H9 (cell line): Measurements from ENCODE around the gene NOCT. TPM values are rescaled to one million over a fixed set of nuclear protein-coding genes. Genes with fewer than 3 reads are reported as not detected.

Source experiments
- DNase-seq: peaks from one replicate; pipeline ENCODE4 v3.0.0-alpha.2; 2017
- H2AFZ ChIP-seq: one replicate; pipeline ENCODE4 v1.6.1; 2013; ENCODE audit warnings: mild to moderate bottlenecking, low read length, control low read depth, moderate library complexity
- H2AK5ac ChIP-seq: 2 replicates; pipeline ENCODE4 v1.6.1; 2013; ENCODE audit warnings: low read length, control low read depth, mixed read lengths; ENCODE audit not compliant: insufficient read length
- H2BK120ac ChIP-seq: one replicate; pipeline ENCODE4 v1.6.1; 2013; ENCODE audit warnings: low read depth, mild to moderate bottlenecking, low read length, control low read depth, inconsistent platforms; ENCODE audit not compliant: poor library complexity, severe bottlenecking
- H2BK12ac ChIP-seq: 2 replicates; pipeline ENCODE4 v1.6.1; 2013; ENCODE audit warnings: low read length, control low read depth, mixed read lengths, low read depth; ENCODE audit not compliant: insufficient read length
- H2BK15ac ChIP-seq: 2 replicates; pipeline ENCODE4 v1.6.1; 2013; ENCODE audit warnings: low read depth, low read length, control low read depth
- H2BK20ac ChIP-seq: one replicate; pipeline ENCODE4 v1.6.1; 2013; ENCODE audit warnings: low read depth, mild to moderate bottlenecking, low read length, control low read depth, inconsistent platforms; ENCODE audit not compliant: poor library complexity, severe bottlenecking
- H2BK5ac ChIP-seq: 2 replicates; pipeline ENCODE4 v1.6.1; 2013; ENCODE audit warnings: low read length, control low read depth, mixed read lengths; ENCODE audit not compliant: insufficient read length
- H3K14ac ChIP-seq: 2 replicates; pipeline ENCODE4 v1.6.1; 2013; ENCODE audit warnings: low read length, control low read depth; ENCODE audit not compliant: insufficient read depth
- H3K18ac ChIP-seq: 2 replicates; pipeline ENCODE4 v1.6.1; 2013; ENCODE audit warnings: low read depth, mild to moderate bottlenecking, mixed read lengths, low read length, control low read depth; ENCODE audit not compliant: insufficient read length
- H3K23ac ChIP-seq: 2 replicates; pipeline ENCODE4 v1.6.1; 2013; ENCODE audit warnings: low read length, control low read depth, mixed read lengths, low read depth; ENCODE audit not compliant: insufficient read length
- H3K23me2 ChIP-seq: 2 replicates; pipeline ENCODE4 v1.6.1; 2013; ENCODE audit warnings: low read depth, mild to moderate bottlenecking, mixed read lengths, low read length, control low read depth; ENCODE audit not compliant: insufficient read length, poor library complexity, severe bottlenecking
- H3K27ac ChIP-seq: 2 replicates; pipeline ENCODE4 v1.5.1; 2013; ENCODE audit warnings: low read length, control low read depth, mixed read lengths, low read depth; ENCODE audit not compliant: insufficient read length
- H3K27me3 ChIP-seq: 2 replicates; pipeline ENCODE4 v1.6.1; 2013; ENCODE audit warnings: low read length, control low read depth, inconsistent platforms; ENCODE audit not compliant: insufficient read depth
- H3K4ac ChIP-seq: 2 replicates; pipeline ENCODE4 v1.6.1; 2013; ENCODE audit warnings: low read depth, mild to moderate bottlenecking, control low read depth, inconsistent platforms, low read length, moderate library complexity
- H3K4me1 ChIP-seq: 2 replicates; pipeline ENCODE4 v1.6.1; 2013; ENCODE audit warnings: low read length, control low read depth, inconsistent platforms; ENCODE audit not compliant: insufficient read depth
- H3K4me2 ChIP-seq: 2 replicates; pipeline ENCODE4 v1.6.1; 2013; ENCODE audit warnings: low read length, control low read depth, mixed read lengths; ENCODE audit not compliant: insufficient read length, insufficient read depth
- H3K56ac ChIP-seq: 2 replicates; pipeline ENCODE4 v1.6.1; 2013; ENCODE audit warnings: low read depth, mild to moderate bottlenecking, mixed read lengths, low read length, control low read depth; ENCODE audit not compliant: insufficient read length
- H3K79me1 ChIP-seq: 2 replicates; pipeline ENCODE4 v1.6.1; 2013; ENCODE audit warnings: low read depth, mild to moderate bottlenecking, moderate library complexity, low read length, control low read depth, inconsistent platforms; ENCODE audit not compliant: insufficient read depth, poor library complexity, severe bottlenecking
- H3K79me2 ChIP-seq: 2 replicates; pipeline ENCODE4 v1.6.1; 2013; ENCODE audit warnings: low read length, control low read depth, inconsistent platforms; ENCODE audit not compliant: insufficient read depth
- H3K9ac ChIP-seq: 2 replicates; pipeline ENCODE4 v1.6.1; 2013; ENCODE audit warnings: low read length, control low read depth, mixed read lengths; ENCODE audit not compliant: insufficient read length; ENCODE audit errors: extremely low read depth
- H3K9me3 ChIP-seq: one replicate; pipeline ENCODE4 v1.6.1; 2013; ENCODE audit warnings: low read depth, low read length, inconsistent platforms; ENCODE audit not compliant: control insufficient read depth
- H3T11ph ChIP-seq: one replicate; pipeline ENCODE4 v1.6.1; 2013; ENCODE audit warnings: mild to moderate bottlenecking, low read length, control low read depth, inconsistent platforms
- H4K20me1 ChIP-seq: one replicate; pipeline ENCODE4 v1.6.1; 2013; ENCODE audit not compliant: control insufficient read depth, insufficient read length, insufficient read depth
- H4K5ac ChIP-seq: 2 replicates; pipeline ENCODE4 v1.6.1; 2013; ENCODE audit warnings: low read depth, mild to moderate bottlenecking, mixed read lengths, low read length, control low read depth; ENCODE audit not compliant: insufficient read length
- H4K8ac ChIP-seq: replicated peaks from 2 replicates; pipeline ENCODE4 v1.6.1; 2013; ENCODE audit warnings: low read length, control low read depth, mixed read lengths, low read depth; ENCODE audit not compliant: insufficient read length
- H4K91ac ChIP-seq: 2 replicates; pipeline ENCODE4 v1.6.1; 2013; ENCODE audit warnings: low read depth, mild to moderate bottlenecking, moderate library complexity, mixed read lengths, low read length, control low read depth; ENCODE audit not compliant: insufficient read length
- H3K27ac Mint-ChIP-seq, 3 experiments: 2 replicates in 2 of 3; 3 replicates in 1 of 3; pipeline ENCODE4 v1.8.0; 2020 to 2021; ENCODE audit warnings: mixed read lengths in 3 of 3, mild to moderate bottlenecking in 1 of 3, moderate library complexity in 1 of 3
- H3K27me3 Mint-ChIP-seq: 2 replicates; pipeline ENCODE4 v1.8.0; 2021; ENCODE audit warnings: low read depth, mild to moderate bottlenecking, moderate library complexity, mixed read lengths
- H3K36me3 Mint-ChIP-seq, 3 experiments: 2 replicates in 2 of 3; 3 replicates in 1 of 3; pipeline ENCODE4 v1.8.0; 2020 to 2021; ENCODE audit warnings: low read depth in 3 of 3, mixed read lengths in 3 of 3; ENCODE audit not compliant: insufficient read depth in 1 of 3
- H3K4me1 Mint-ChIP-seq, 2 experiments: 2 replicates each; pipeline ENCODE4 v1.8.0; 2020; ENCODE audit warnings: mixed read lengths in 2 of 2
- H3K4me3 Mint-ChIP-seq, 2 experiments: 2 replicates in 1 of 2; 3 replicates in 1 of 2; pipeline ENCODE4 v1.8.0; 2020 to 2021; ENCODE audit warnings: mild to moderate bottlenecking in 2 of 2, mixed read lengths in 2 of 2, moderate library complexity in 1 of 2
- H3K9me3 Mint-ChIP-seq, 2 experiments: 2 replicates in 1 of 2; 3 replicates in 1 of 2; pipeline ENCODE4 v1.8.0; 2020; ENCODE audit warnings: mild to moderate bottlenecking in 2 of 2, mixed read lengths in 2 of 2, moderate library complexity in 1 of 2
- CTCF ChIP-seq: fragments of 200-600 bp; sonication (generic); conservative IDR thresholded peaks from 3 replicates; pipeline ENCODE4 v1.8.0; 2021; ENCODE audit warnings: antibody characterized with exemption, mild to moderate bottlenecking
- WGBS: extraction: QIAGEN DNeasy Blood & Tissue Kit; methylation state at CpG from one replicate; pipeline ENCODE4 v1.1.7; 2013; ENCODE audit warnings: missing lambda C conversion rate, low lambda C conversion rate, mixed read lengths; ENCODE audit not compliant: insufficient read length; ENCODE audit errors: extremely low coverage; 5-methylcytosine and 5-hydroxymethylcytosine counted together
- total RNA-seq: library from RNA; stranded (reverse); gene quantifications from 2 replicates; pipeline ENCODE4 v1.2.1, GENCODE V29; 2021

The NOCT gene
- total RNA-seq, 1 experiment from 2014 or later, result 37.3 TPM

- Histone ChIP-seq H4K20me1 (no peaks in the 10 kb centered on the region), H3T11ph (no peak overlapping the region), H3K79me2 (peaks cover 44% of the 10 kb centered on the region; the same call in 1 of the 2 replicates), H3K27me3 (no peaks in the 10 kb centered on the region), H3K4ac (no peak overlapping the region), H3K4me1 (no peaks in the 10 kb centered on the region), H3K23me2 (no peaks in the 10 kb centered on the region), H3K9ac (no peak overlapping the region), H2AFZ (no peak overlapping the region), H4K5ac (no peak overlapping the region), H3K4me2 (no peak overlapping the region), H2BK5ac (no peak overlapping the region), H2AK5ac (no peak overlapping the region), H2BK120ac (no peak overlapping the region), H4K91ac (no peak overlapping the region), H3K23ac (no peak overlapping the region), H2BK20ac (no peak overlapping the region), H3K14ac (no peak overlapping the region), H3K18ac (no peak overlapping the region), H2BK15ac (no peak overlapping the region), H3K56ac (no peak overlapping the region), H2BK12ac (no peak overlapping the region), H3K9me3 (no peaks in the 10 kb centered on the region), H4K8ac (no peak overlapping the region), H3K27ac (no peak overlapping the region), H3K79me1 (peaks cover 11% of the 10 kb centered on the region)
- WGBS, result no CpG with 5 or more reads among the region's 1 CpG
- peak overlapping the region in 1 of 3 experiments; percentile 4; a peak in 2 of 7 replicates for H3K27ac Mint-ChIP-seq
- no peaks in the 10 kb centered on the region for H3K9me3 Mint-ChIP-seq
- no peak for TF ChIP-seq CTCF
- H3K4me1 Mint-ChIP-seq, result peaks cover 16 to 17% of the 10 kb centered on the region in 2 experiments
- H3K4me3 Mint-ChIP-seq, result no peak overlapping the region
- peaks cover 14 to 42% (median 28%) of the 10 kb centered on the region in 3 experiments; a peak in 6 of 7 replicates for H3K36me3 Mint-ChIP-seq
- no peaks in the 10 kb centered on the region for H3K27me3 Mint-ChIP-seq
- DNase-seq, result no peak
Observed at GRCh38 chr4:139038874-139039443, 23.4 kb downstream of the NOCT start.
